B cell (primary cell): ENCODE results near the gene CHKA.

Experiments
- CTCF ChIP-seq: fragments of 200-600 bp; IDR thresholded peaks from one replicate; pipeline ENCODE4 v1.8.0; 2022; ENCODE audit warnings: antibody characterized with exemption, mild to moderate bottlenecking
- EZH2 ChIP-seq: IDR thresholded peaks from 2 replicates; pipeline ENCODE4 v1.6.1; 2012; ENCODE audit warnings: borderline replicate concordance, low read depth, mild to moderate bottlenecking, moderate library complexity, low read length; ENCODE audit not compliant: insufficient read depth, poor library complexity, severe bottlenecking

- TF ChIP-seq CTCF (no peak), EZH2 (no peak)
Measured at GRCh38 chr11:68125164-68125563, 4.0 kb upstream of the CHKA start.
